Transverse colon (tissue), 3 donors: ENCODE data around the gene AOX1.

Source experiments
- EP300 ChIP-seq: sonication (generic); formaldehyde crosslinking; IDR thresholded peaks from one replicate; pipeline ENCODE4 v1.6.1; 2017; ENCODE audit warnings: antibody characterized with exemption, low read depth
- TF ChIP-seq, protein P1 (sequence below), 5 experiments: fragments of 200-600 bp in 3 of 5; fragments of 450-650 bp in 2 of 5; sonication (generic) in 3 of 5; IDR thresholded peaks; 1 replicate in 2 of 5; 2 replicates in 3 of 5; pipeline ENCODE4 v1.5.1; 2016 to 2017; ENCODE audit warnings: antibody characterized with exemption in 5 of 5, inconsistent platforms in 3 of 5, mild to moderate bottlenecking in 2 of 5, moderate library complexity in 1 of 5

DNA sequence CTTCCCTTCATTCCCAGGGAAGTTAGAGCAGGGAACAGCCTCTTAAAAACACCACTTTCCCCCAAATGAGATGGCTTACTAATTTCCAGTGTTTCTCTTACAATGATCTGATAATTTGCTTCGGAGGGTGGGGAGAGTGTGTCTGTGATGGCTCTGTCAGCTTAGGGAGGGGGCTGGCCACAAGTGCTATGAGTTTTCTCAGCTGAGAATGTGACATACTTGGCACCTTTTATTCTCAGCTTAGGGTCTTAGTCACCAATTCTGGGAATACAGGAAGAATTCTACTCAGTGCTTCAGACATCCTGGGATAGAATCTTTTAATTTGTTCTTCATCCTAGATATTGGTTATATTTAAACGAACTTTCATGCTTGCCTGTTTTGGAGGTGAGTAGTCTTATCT, 64.4 kb downstream of the AOX1 start:
- TF ChIP-seq, protein P1, sequence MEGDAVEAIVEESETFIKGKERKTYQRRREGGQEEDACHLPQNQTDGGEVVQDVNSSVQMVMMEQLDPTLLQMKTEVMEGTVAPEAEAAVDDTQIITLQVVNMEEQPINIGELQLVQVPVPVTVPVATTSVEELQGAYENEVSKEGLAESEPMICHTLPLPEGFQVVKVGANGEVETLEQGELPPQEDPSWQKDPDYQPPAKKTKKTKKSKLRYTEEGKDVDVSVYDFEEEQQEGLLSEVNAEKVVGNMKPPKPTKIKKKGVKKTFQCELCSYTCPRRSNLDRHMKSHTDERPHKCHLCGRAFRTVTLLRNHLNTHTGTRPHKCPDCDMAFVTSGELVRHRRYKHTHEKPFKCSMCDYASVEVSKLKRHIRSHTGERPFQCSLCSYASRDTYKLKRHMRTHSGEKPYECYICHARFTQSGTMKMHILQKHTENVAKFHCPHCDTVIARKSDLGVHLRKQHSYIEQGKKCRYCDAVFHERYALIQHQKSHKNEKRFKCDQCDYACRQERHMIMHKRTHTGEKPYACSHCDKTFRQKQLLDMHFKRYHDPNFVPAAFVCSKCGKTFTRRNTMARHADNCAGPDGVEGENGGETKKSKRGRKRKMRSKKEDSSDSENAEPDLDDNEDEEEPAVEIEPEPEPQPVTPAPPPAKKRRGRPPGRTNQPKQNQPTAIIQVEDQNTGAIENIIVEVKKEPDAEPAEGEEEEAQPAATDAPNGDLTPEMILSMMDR (IDR thresholded peaks at IDR 0.05) = no peak
- no peak for TF ChIP-seq EP300
